Right lobe of liver (tissue), 6 donors: Measurements from ENCODE around the gene SPI1. TPM values are rescaled to one million over a fixed set of nuclear protein-coding genes. Genes with fewer than 3 reads are reported as not detected.

Experiments
- ATAC-seq, 4 donors: fragments of 200-7000 bp; cut with Tn5 transposase; one replicate each; pipeline ENCODE4 v1.9.1; 2020; ENCODE audit warnings: mild to moderate bottlenecking in 4 of 4, moderate library complexity in 4 of 4
- DNase-seq, 3 donors: peaks; one replicate each; pipeline ENCODE4 v3.0.0-alpha.2; 2020
- H3K27ac ChIP-seq, 3 donors: fragments of 200-600 bp; one replicate each; pipeline ENCODE4 v1.8.0; 2022
- H3K27me3 ChIP-seq, 2 donors: fragments of 200-600 bp; one replicate each; pipeline ENCODE4 v1.8.0; 2022
- H3K36me3 ChIP-seq, 4 donors: fragments of 200-600 bp; sonication (generic) in 1 of 4; one replicate each; pipeline versions ENCODE4 v1.5.1 to v1.8.0; 2017 to 2022; ENCODE audit warnings: control low read depth in 1 of 4
- H3K4me1 ChIP-seq, 4 donors: fragments of 200-600 bp; sonication (generic) in 1 of 4; one replicate each; pipeline versions ENCODE4 v1.5.1 to v1.8.0; 2017 to 2022; ENCODE audit warnings: control low read depth in 1 of 4
- H3K4me3 ChIP-seq, 3 donors: fragments of 200-600 bp; one replicate each; pipeline ENCODE4 v1.8.0; 2022
- H3K9me3 ChIP-seq, 4 donors: fragments of 200-600 bp; sonication (generic) in 1 of 4; one replicate each; pipeline versions ENCODE4 v1.5.1 to v1.8.0; 2017 to 2022; ENCODE audit warnings: control low read depth in 1 of 4
- POLR2A ChIP-seq: fragments of 450-650 bp; IDR thresholded peaks from one replicate; pipeline ENCODE4 v1.6.1; 2017; ENCODE audit warnings: antibody characterized with exemption, mild to moderate bottlenecking
- WGBS: methylation state at CpG from one replicate; pipeline ENCODE4 v1.1.6; 2018; ENCODE audit warnings: low coverage, low lambda C conversion rate; ENCODE audit not compliant: insufficient coverage; ENCODE audit errors: missing lambda C conversion rate; 5-methylcytosine and 5-hydroxymethylcytosine counted together
- intact Hi-C, 2 donors: fragments of 100-400 bp; cut with DNase I; formaldehyde crosslinking; loops; one replicate each; pipeline versions ENCODE4 v1.11.2 to v1.14.1; 2022
- total RNA-seq, 6 experiments: library from RNA; depleted of rRNA in 2 of 6; stranded (reverse); fragments of >200 nt in 2 of 6; fragmentation: NEBNext Ultra II Directional in 3 of 6; extraction: Animal tissue kit (Norgen Biotek cat#: 25700) in 3 of 6; gene quantifications; one replicate each; pipeline versions ENCODE4 v1.1.0 to v1.2.4, GENCODE V29; 2016 to 2023
- TF ChIP-seq, protein P1 (sequence below), 4 donors: fragments of 200-600 bp in 3 of 4; fragments of 450-650 bp in 1 of 4; IDR thresholded peaks; one replicate each; pipeline versions ENCODE4 v1.5.1 to v1.8.0; 2016 to 2022; ENCODE audit warnings: antibody characterized with exemption in 4 of 4, mild to moderate bottlenecking in 2 of 4
- donor health status: DM: no; HTN: yes; CAD: no.
- donor health status: DM: no; HTN: no; CAD: no.
- donor health status: DM: no; HTN: no; CAD: no.
- donor health status: DM: no; HTN: yes; CAD: no.
- donor health status: DM: no; HTN: yes; CAD: no.

The SPI1 gene
- total RNA-seq, 6 experiments from 2014 or later, result 7.5 to 29.1 (median 10.1) TPM

DNA sequence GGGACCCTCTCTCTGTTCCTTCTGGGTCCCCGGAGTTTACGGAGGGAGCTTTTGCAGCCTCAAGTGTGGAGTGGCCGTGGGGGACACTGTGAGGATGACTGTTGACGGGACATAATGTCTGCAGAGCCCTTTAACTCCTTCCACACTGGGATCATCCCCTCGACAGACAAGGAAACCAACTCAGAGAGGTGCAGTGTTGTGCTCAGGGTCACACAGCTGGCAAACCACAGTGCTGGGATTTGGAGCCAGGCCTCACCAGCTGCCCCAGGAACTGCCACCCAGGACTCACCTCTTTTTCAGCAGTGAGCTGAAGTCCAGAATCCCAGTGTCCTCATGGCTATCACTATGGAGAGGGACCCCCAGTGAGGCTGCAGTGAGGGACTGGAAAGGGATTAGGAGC is 31.2 kb downstream of the SPI1 start:
- WGBS, result no CpG with 5 or more reads among the region's 5 CpGs
- no peak for TF ChIP-seq POLR2A
- TF ChIP-seq, protein P1, sequence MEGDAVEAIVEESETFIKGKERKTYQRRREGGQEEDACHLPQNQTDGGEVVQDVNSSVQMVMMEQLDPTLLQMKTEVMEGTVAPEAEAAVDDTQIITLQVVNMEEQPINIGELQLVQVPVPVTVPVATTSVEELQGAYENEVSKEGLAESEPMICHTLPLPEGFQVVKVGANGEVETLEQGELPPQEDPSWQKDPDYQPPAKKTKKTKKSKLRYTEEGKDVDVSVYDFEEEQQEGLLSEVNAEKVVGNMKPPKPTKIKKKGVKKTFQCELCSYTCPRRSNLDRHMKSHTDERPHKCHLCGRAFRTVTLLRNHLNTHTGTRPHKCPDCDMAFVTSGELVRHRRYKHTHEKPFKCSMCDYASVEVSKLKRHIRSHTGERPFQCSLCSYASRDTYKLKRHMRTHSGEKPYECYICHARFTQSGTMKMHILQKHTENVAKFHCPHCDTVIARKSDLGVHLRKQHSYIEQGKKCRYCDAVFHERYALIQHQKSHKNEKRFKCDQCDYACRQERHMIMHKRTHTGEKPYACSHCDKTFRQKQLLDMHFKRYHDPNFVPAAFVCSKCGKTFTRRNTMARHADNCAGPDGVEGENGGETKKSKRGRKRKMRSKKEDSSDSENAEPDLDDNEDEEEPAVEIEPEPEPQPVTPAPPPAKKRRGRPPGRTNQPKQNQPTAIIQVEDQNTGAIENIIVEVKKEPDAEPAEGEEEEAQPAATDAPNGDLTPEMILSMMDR (IDR thresholded peaks at IDR 0.05), result no peak
- Histone ChIP-seq H3K9me3 (no peaks in the 10 kb centered on the region), H3K4me1 (no peaks in the 10 kb centered on the region), H3K4me3 (no peak overlapping the region), H3K27me3 (no peaks in the 10 kb centered on the region), H3K27ac (no peak overlapping the region), H3K36me3 (no peaks in the 10 kb centered on the region)
- DNase-seq (no peak), ATAC-seq (no peak)
- intact Hi-C loops, result loop anchor here (10.0 kb wide), 2 partner anchors 72 to 452 kb away; partner anchors contain the start of gene MADD (in 1 of the 2)

DNA sequence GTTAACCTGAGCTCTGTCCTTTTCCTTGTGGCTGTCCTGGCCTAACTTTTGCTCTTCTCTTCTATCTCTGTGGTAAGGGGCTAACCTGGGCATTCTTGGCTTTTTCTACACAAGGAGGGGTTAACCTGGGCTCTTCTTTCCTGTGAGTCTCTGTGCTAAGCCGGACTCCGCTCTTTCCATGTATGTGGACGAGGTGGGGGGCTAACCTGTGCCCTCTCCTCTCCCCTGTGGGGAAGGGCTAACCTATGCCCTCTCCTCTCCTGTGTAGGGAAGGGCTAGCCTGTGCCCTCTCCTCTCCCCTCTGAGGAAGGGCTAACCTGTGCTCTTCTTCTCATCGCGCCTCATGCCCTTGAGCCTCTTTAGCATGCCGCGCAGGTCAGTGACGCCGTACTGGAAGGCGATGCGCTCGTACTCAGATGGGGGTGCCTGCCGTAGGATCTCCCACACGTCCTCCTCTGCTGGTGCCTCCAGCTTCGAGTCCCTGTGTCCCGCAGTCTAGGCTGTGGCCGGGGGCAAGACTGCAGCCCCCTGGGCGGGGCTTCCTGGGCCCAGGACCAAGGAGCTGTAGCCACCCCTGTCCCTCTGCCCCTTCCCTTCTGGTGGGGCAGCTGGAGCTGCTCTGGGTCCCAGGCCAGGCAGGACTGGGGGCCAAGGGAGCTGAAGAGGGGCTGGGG is 32.3 kb downstream of the SPI1 start:
- Histone ChIP-seq H3K36me3 (no peaks in the 10 kb centered on the region), H3K4me1 (no peaks in the 10 kb centered on the region), H3K9me3 (no peaks in the 10 kb centered on the region), H3K27ac (no peak overlapping the region), H3K27me3 (no peaks in the 10 kb centered on the region), H3K4me3 (no peak overlapping the region)
- ATAC-seq (no peak), DNase-seq (peak in 1 of 3 donors; percentile 37)
- intact Hi-C loops, result loop anchor here (10.0 kb wide), 2 partner anchors 71 to 451 kb away; partner anchors contain the start of gene MADD (in 1 of the 2)
- 87% methylated on average over 12 of the region's 18 CpGs for WGBS
- TF ChIP-seq POLR2A, result no peak
- TF ChIP-seq, protein P1 (IDR thresholded peaks at IDR 0.05), result no peak

DNA sequence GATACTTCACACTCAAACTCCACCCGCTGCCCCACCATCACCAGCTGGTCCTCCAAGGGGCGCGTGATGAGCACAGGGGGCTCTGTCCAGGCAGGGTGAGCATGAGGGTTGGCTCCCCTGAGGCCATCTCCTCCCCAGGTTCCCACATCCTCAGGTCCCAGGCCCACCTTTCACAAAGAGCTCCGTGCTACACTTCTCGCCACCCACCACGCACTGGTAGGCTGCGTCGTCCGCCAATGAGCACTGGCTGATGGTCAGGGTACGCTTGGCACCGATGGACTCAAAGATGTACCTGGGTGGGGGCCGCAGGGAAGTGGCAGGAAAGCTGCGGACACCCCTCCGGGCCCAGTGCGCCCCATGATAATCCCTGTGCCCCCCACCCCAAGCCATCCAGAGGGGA is 35.5 kb downstream of the SPI1 start:
- TF ChIP-seq, protein P1 (IDR thresholded peaks at IDR 0.05), result no peak
- TF ChIP-seq POLR2A, result no peak
- Histone ChIP-seq H3K27me3 (no peaks in the 10 kb centered on the region), H3K9me3 (no peaks in the 10 kb centered on the region), H3K27ac (no peak overlapping the region), H3K4me3 (no peak overlapping the region), H3K4me1 (no peaks in the 10 kb centered on the region), H3K36me3 (no peaks in the 10 kb centered on the region)
- WGBS, result 100% methylated on average over 1 of the region's 15 CpGs
- DNase-seq, result peak in 2 of 3 donors; percentile 35 to 46
- intact Hi-C loops, result loop anchor here (10.0 kb wide), 2 partner anchors 68 to 448 kb away; partner anchors contain the start of gene MADD (in 1 of the 2)
- no peak for ATAC-seq

DNA sequence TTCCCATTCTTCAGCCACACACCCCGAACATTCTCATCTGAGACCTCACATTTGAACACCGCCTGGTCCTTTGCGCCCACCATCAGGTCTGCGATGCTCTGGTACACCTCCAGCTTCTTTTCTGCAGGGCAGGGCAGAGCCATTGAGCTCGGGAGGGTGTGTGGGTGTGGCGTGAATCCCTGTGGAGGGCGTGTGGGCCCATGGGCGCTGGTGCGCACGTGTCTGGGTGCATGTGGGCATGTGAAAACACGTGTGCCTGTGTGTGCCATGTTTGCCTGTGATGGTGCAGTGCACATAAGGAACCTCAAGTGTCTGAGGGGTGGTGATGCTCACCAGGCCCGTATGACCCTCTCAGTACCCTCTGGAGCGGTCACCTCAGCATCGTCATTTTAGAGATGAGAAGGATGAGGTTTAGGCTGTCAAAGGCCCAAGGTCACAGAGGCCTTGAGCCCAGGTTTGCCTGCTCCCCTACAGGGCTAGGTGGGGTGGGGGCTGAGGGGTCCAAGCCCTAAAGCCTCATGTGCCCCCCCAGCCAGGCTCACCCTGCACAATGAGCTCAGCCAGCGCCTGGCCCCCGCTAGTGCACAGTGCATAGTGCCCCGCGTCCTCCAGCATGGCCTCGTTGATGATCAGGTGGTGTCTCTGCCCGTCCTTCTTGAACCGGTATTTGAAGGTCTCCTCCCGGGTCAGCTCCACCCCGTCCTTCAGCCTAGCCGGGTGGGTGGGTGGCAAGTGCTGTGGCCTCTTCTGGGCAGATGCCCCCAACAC is 36.1 kb downstream of the SPI1 start:
- H3K27ac ChIP-seq, result no peak overlapping the region
- no peaks in the 10 kb centered on the region for H3K4me1 ChIP-seq
- no peaks in the 10 kb centered on the region for H3K27me3 ChIP-seq
- intact Hi-C loops, result loop anchor here (10.0 kb wide), 2 partner anchors 67 to 447 kb away; partner anchors contain the start of gene MADD (in 1 of the 2)
- H3K9me3 ChIP-seq, result no peaks in the 10 kb centered on the region
- ATAC-seq (no peak), DNase-seq (peak in 2 of 3 donors; percentile 24 to 43)
- TF ChIP-seq, protein P1 (IDR thresholded peaks at IDR 0.05), result no peak
- TF ChIP-seq POLR2A, result no peak
- H3K36me3 ChIP-seq, result no peaks in the 10 kb centered on the region
- WGBS, result 81% methylated on average over 10 of the region's 24 CpGs
- no peak overlapping the region for H3K4me3 ChIP-seq
